Stimulated activated naive CD8-positive, alpha-beta T cell treated with anti-CD3 and anti-CD28 coated beads, Interleukin-15, Interleukin-2, amounts not matched to agents 100 ng/mL and 50 ng/mL, for 24 hours (primary cell): ENCODE data around the gene PHRF1.
A peak's percentile ranks its signal among the peaks of the same experiment; 100 is the strongest.

Source experiments
- H3K27ac Mint-ChIP-seq: one replicate; pipeline ENCODE4 v1.8.0; 2021; ENCODE audit warnings: mild to moderate bottlenecking, mixed read lengths
- H3K27me3 Mint-ChIP-seq: one replicate; pipeline ENCODE4 v1.8.0; 2021; ENCODE audit warnings: mixed read lengths
- H3K36me3 Mint-ChIP-seq: one replicate; pipeline ENCODE4 v1.8.0; 2021; ENCODE audit warnings: low read depth, mixed read lengths
- H3K4me1 Mint-ChIP-seq: one replicate; pipeline ENCODE4 v1.8.0; 2021; ENCODE audit warnings: low read depth, mixed read lengths
- H3K4me3 Mint-ChIP-seq: one replicate; pipeline ENCODE4 v1.8.0; 2021; ENCODE audit warnings: mild to moderate bottlenecking, mixed read lengths
- H3K9me3 Mint-ChIP-seq: one replicate; pipeline ENCODE4 v1.8.0; 2021; ENCODE audit warnings: mixed read lengths

Gene PHRF1

GRCh38 chr11:535519-536454 is 40.5 kb upstream of the PHRF1 start, which contains the start of gene HRAS:
Gene HRAS (minus strand): TSS chr11:535576.
- H3K9me3 Mint-ChIP-seq = no peaks in the 10 kb centered on the region
- H3K36me3 Mint-ChIP-seq = peaks cover 8% of the 10 kb centered on the region
- H3K27me3 Mint-ChIP-seq = no peaks in the 10 kb centered on the region
- H3K27ac Mint-ChIP-seq = peak within 1 kb of the TSS; percentile 93
- peak within 1 kb of the TSS; percentile 92 for H3K4me3 Mint-ChIP-seq
- H3K4me1 Mint-ChIP-seq = peaks cover 11% of the 10 kb centered on the region

GRCh38 chr11:536841-537621 is 39.2 kb upstream of the PHRF1 start, which contains the start of gene LRRC56:
Gene LRRC56 (plus strand): TSS chr11:537527. CDS start chr11:540685, 3,158 bp downstream.
- Mint-ChIP-seq H3K9me3 (no peaks in the 10 kb centered on the region), H3K27ac (peak within 1 kb of the TSS; percentile 93), H3K36me3 (peaks cover 3% of the 10 kb centered on the region), H3K4me3 (peak within 1 kb of the TSS; percentile 92), H3K27me3 (no peaks in the 10 kb centered on the region), H3K4me1 (peaks cover 11% of the 10 kb centered on the region)

- Mint-ChIP-seq H3K27ac (peak overlapping the region; percentile 45), H3K4me1 (peaks cover 11% of the 10 kb centered on the region), H3K27me3 (no peaks in the 10 kb centered on the region), H3K36me3 (no peaks in the 10 kb centered on the region), H3K4me3 (peak overlapping the region; percentile 92), H3K9me3 (no peaks in the 10 kb centered on the region)
Measured at GRCh38 chr11:537622-538430, 38.4 kb upstream of the PHRF1 start.

GRCh38 chr11:538431-539051 is 37.7 kb upstream of the PHRF1 start:
- H3K27me3 Mint-ChIP-seq = no peaks in the 10 kb centered on the region
- H3K4me1 Mint-ChIP-seq = peaks cover 11% of the 10 kb centered on the region
- H3K9me3 Mint-ChIP-seq = no peaks in the 10 kb centered on the region
- H3K36me3 Mint-ChIP-seq = no peaks in the 10 kb centered on the region
- no peak overlapping the region for H3K27ac Mint-ChIP-seq
- H3K4me3 Mint-ChIP-seq = no peak overlapping the region

- Mint-ChIP-seq H3K4me1 (peaks cover 11% of the 10 kb centered on the region), H3K9me3 (no peaks in the 10 kb centered on the region), H3K27me3 (no peaks in the 10 kb centered on the region), H3K4me3 (no peak overlapping the region), H3K27ac (no peak overlapping the region), H3K36me3 (no peaks in the 10 kb centered on the region)
Measured at GRCh38 chr11:539971-540481, 36.2 kb upstream of the PHRF1 start.

- Mint-ChIP-seq H3K4me3 (no peak overlapping the region), H3K4me1 (peaks cover 11% of the 10 kb centered on the region), H3K27ac (no peak overlapping the region), H3K27me3 (no peaks in the 10 kb centered on the region), H3K9me3 (no peaks in the 10 kb centered on the region), H3K36me3 (no peaks in the 10 kb centered on the region)
Measured at GRCh38 chr11:540583-541432, 35.5 kb upstream of the PHRF1 start.

GRCh38 chr11:541433-541885 is 34.8 kb upstream of the PHRF1 start:
- Mint-ChIP-seq H3K36me3 (no peaks in the 10 kb centered on the region), H3K9me3 (no peaks in the 10 kb centered on the region), H3K27ac (no peak overlapping the region), H3K27me3 (no peaks in the 10 kb centered on the region), H3K4me1 (peaks cover 7% of the 10 kb centered on the region), H3K4me3 (no peak overlapping the region)

GRCh38 chr11:544817-545166 is 31.5 kb upstream of the PHRF1 start:
- Mint-ChIP-seq H3K9me3 (no peaks in the 10 kb centered on the region), H3K4me3 (no peak overlapping the region), H3K27ac (no peak overlapping the region), H3K27me3 (no peaks in the 10 kb centered on the region), H3K36me3 (no peaks in the 10 kb centered on the region), H3K4me1 (no peaks in the 10 kb centered on the region)

- no peaks in the 10 kb centered on the region for H3K9me3 Mint-ChIP-seq
- H3K4me3 Mint-ChIP-seq = no peak overlapping the region
- no peaks in the 10 kb centered on the region for H3K36me3 Mint-ChIP-seq
- no peak overlapping the region for H3K27ac Mint-ChIP-seq
- H3K27me3 Mint-ChIP-seq = no peaks in the 10 kb centered on the region
- H3K4me1 Mint-ChIP-seq = no peaks in the 10 kb centered on the region
Measured at GRCh38 chr11:545171-545570, 31.1 kb upstream of the PHRF1 start.

GRCh38 chr11:548700-549603 is 27.3 kb upstream of the PHRF1 start:
- no peak overlapping the region for H3K4me3 Mint-ChIP-seq
- H3K27me3 Mint-ChIP-seq = no peaks in the 10 kb centered on the region
- H3K36me3 Mint-ChIP-seq = no peaks in the 10 kb centered on the region
- no peak overlapping the region for H3K27ac Mint-ChIP-seq
- H3K9me3 Mint-ChIP-seq = no peaks in the 10 kb centered on the region
- H3K4me1 Mint-ChIP-seq = no peaks in the 10 kb centered on the region

- H3K4me1 Mint-ChIP-seq = no peaks in the 10 kb centered on the region
- H3K27me3 Mint-ChIP-seq = no peaks in the 10 kb centered on the region
- H3K36me3 Mint-ChIP-seq = no peaks in the 10 kb centered on the region
- no peak overlapping the region for H3K4me3 Mint-ChIP-seq
- H3K9me3 Mint-ChIP-seq = no peaks in the 10 kb centered on the region
- no peak overlapping the region for H3K27ac Mint-ChIP-seq
Measured at GRCh38 chr11:550021-550745, 26.1 kb upstream of the PHRF1 start.

- H3K9me3 Mint-ChIP-seq = no peaks in the 10 kb centered on the region
- H3K27me3 Mint-ChIP-seq = no peaks in the 10 kb centered on the region
- no peak overlapping the region for H3K4me3 Mint-ChIP-seq
- no peak overlapping the region for H3K27ac Mint-ChIP-seq
- no peaks in the 10 kb centered on the region for H3K36me3 Mint-ChIP-seq
- H3K4me1 Mint-ChIP-seq = no peaks in the 10 kb centered on the region
Measured at GRCh38 chr11:550746-551085, 25.6 kb upstream of the PHRF1 start.
